HG03103 (cell line): ENCODE results near the gene PIEZO1.

Experiments used
- ATAC-seq: cut with Tn5 transposase; IDR thresholded peaks from one replicate; pipeline ENCODE4 v1.9.1; 2021; ENCODE audit warnings: low read depth; ENCODE audit not compliant: unreplicated experiment

PIEZO1 gene

DNA sequence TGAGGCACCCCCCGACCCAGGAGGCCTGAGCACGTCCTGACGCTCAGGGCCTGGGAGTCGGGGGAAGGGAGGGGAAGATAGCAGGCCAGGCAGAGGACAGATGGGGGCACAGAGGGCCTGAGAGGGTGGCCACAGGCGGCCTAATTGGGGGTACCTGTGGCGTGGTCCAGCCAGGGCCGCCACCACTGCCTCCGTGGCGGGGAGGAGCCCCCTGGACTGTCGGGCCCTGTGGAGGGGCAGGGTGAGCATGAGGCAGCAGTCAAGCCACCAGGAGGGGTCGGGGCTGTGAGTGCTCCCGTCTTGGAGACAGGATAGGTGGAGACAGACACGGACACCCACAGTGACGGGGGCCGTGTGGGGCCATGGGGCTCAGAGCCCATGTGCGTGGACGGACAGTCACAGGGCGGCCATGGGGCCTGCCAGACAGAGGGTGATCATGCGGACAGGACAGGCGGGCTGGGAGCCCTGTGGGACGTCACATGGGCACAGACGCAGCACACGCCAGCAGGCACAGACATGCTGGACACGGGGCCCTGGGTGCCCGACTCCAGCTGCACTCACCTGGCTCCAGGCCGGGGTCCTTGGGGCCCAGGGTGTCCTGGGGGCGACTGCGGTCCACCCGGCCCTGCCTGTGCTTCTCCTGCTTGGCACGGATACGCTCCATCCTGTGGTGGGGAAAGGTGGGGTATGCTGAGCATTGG is 60.0 kb downstream of the PIEZO1 start:
- ATAC-seq: no peak

- ATAC-seq: no peak
Measured at GRCh38 chr16:88723911-88724310, 61.1 kb downstream of the PIEZO1 start.

- ATAC-seq: no peak
Measured at GRCh38 chr16:88723507-88723887, 61.5 kb downstream of the PIEZO1 start.

- no peak for ATAC-seq
Measured at GRCh38 chr16:88722784-88723506, 62.1 kb downstream of the PIEZO1 start.

GRCh38 chr16:88721815-88722755 is 62.9 kb downstream of the PIEZO1 start:
- no peak for ATAC-seq

GRCh38 chr16:88721236-88721635 is 63.8 kb downstream of the PIEZO1 start:
- ATAC-seq: no peak

DNA sequence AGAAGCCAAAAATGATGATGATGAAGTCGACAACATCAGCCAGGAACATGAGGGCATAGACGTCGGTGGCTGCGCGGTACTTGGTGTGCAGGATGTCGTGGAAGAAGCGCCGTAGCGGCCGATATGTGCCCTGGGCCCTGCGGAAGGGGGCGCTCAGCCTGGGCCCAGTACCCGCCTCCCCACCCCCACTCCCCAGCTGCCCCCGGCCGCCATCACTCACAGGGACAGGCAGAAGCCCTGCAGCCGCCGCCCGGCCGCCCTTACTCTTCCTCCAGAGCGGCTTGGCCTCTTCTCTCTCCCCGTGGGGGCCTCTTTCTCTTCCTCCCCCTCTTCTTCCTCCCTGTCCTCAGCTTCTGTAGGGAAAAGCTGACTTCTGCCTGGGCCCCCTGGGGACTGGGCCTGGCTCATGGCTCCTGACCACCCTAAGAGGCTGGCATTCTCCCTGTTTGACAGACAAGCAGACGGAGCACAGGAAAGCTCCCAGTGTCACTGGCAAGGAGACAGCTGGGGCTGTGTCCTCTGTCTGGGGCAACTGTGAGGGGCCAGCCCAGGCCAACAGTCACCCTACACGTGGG is 64.5 kb downstream of the PIEZO1 start:
- no peak for ATAC-seq

DNA sequence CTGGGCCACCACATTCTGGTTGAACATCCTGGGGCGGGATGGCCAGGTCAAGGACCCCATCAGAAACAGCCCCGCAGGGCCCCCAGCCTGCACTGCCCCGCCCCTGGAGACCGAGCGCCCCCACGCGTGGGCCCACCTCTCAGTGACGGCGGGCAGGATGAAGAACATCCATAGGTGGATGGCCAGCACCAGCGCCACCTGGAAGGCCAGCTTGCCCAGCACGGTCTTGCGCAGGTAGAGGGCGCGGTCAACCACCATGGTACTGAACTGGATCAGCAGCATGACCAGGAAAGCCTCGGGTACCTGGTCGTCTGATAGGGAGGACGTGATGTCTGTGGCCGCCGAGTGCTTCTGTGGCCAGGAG is 65.1 kb downstream of the PIEZO1 start:
- ATAC-seq: no peak

DNA sequence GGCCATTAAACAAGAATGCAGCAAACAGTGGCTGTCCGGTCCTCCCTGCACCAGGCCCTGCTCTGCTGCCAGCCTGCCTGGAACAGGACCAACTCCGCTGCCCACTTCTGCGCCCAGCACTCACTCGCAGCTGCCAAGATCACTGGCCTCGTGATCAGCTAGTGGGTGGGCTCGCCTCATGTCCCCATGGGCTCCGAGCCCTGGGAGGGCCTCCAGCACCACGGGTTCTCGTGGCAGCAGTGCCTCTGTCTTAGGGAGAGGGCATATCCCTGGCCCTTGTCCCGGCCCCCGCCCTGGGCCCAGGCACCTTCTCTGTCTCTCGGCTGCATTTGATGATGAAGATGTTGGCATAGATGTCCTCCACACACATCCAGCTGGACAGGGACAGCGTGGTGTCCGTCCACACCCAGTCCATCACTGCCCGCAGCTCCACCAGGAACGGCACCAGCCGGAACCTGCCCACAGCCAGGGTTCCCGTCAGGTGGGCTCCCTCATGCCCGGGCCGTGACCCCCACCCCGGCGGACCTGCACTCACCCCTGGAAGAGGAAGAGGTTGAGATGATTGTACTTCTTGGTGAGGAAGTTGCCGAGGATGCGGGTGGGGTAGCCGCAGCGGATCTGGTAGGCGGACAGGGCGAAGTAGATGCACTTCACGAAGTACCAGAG is 65.6 kb downstream of the PIEZO1 start:
- no peak for ATAC-seq

DNA sequence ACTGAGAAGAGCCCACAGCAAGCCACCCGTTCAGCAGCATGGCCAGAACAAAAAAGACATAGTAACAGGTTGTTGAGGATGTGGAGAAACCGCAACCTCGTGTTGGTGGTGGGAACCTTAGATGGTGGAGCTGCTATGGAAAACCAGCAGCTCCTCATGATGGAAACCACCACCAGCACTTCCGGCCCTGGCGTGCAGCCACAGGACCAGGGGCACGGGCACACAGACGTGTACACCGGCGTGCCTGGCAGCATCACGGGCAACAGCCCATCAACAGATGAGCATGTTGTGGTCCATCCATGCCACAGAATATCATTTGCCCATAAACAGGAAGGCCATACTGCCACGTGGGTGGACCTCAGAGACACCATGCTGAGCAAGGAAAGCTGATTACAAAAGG is 66.8 kb downstream of the PIEZO1 start:
- no peak for ATAC-seq

DNA sequence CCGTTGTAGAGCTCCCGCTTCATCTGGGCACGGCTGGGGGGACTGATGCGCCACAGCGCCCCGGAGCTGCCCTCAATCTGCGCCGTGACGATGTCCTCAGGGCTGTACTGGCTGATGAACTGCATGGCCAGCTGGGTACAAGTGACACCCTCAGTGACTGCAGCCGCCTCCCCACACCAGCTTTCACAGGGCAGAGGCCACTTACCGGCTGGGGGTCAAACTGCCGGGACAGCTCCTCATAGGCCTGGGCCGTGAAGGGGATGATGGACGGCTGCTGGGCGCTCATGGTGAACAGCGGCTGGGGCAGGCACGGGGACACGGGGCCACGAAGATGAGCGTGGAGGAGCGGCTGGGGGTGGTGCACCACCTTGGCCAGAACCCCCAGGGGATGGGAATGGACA is 68.4 kb downstream of the PIEZO1 start:
- ATAC-seq: no peak

DNA sequence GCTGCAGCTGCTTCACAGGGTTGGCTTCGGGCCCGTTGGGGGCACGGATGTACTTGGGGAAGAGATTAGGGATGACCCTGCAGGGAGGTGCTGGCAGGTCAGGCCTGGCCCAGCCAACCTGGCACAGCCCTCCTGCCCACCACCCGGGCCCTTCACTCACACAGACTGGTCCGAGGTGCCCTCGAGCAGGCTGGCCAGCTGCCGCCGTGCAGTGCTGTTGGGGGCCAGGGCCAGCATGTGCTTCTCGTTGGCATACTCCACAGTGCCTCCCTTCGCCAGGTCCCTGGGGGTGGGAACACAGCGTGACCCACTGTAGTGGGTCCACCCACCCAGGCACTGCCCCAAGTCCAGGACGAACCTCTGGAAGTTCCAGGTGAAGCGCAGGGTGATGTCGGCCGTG is 68.8 kb downstream of the PIEZO1 start:
- ATAC-seq: no peak

DNA sequence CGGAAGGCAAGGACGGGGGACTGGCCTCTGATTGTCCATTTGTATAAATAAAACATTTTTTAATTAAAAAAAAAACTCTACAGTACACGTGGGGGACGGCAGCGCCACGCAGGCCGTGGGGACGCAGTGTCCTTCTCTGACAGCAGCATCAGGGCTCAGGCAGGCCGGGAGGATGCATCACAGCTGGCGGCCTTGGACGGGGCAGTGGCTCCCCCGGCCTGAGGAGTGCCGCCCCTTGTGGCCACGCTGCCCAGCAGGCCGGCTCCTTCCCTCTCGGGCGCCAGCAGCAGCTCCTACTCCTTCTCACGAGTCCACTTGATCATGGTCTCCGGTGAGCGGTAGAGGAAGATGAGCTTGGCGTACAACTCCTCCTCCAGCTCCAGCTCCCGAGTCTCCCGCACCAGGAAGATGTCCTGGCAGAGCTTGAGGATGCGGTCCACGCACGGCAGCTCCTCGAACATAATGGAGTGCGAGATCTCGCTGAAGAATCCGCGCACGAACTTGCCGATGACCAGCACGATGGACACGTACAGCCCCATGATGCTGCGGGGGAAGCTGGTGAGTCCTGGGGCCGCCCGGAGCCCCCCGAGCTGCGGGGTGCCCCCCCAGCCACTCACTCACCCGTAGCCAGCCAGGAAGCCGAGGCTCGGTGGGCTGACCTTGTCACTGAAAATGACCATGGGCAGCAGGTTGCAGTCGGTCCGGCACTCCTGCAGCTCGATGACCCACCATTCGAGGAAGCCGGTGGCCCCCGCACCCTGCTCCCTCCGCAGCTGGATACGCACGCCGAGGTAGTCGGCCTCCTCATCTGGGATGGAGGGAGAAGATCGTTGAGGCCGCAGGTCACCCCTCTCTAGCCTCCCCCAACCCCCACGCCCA is 69.5 kb downstream of the PIEZO1 start:
- ATAC-seq: no peak

GRCh38 chr16:88714420-88715302 is 70.4 kb downstream of the PIEZO1 start:
- no peak for ATAC-seq

GRCh38 chr16:88713568-88714419 is 71.2 kb downstream of the PIEZO1 start:
- ATAC-seq: no peak

GRCh38 chr16:88713054-88713453 is 72.0 kb downstream of the PIEZO1 start:
- ATAC-seq: no peak

DNA sequence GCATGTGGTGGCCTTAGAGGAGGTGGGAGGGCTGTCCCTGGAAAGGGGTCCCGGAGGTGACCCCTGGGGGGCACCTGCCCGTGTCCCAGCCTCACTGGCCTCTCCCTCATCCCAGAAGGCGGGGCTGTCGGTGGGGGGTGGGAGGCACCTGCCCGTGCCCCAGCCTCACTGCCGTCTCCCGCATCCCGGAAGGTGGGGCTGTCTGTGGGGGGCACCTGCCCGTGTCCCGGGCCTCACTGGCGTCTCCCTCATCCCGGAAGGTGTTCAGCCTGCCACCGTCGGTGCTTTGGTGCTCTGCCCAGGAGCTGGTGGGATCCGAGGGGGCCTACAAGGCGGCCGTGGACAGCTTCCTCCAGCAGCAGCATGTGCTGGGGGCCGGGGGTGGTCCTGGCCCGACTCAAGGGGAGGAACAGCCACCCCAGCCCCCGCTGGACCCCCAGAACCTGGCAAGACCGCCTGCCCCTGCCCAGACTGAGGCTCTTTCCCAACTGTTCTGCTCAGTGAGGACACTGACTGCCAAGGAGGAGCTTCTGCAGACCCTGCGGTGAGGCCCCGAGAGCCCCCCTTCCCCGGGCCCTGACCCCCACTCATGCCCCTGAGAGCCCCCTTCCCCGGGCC is 72.5 kb downstream of the PIEZO1 start:
- no peak for ATAC-seq
